Activated naive CD4-positive, alpha-beta T cell treated with anti-CD3 and anti-CD28 coated beads, Interleukin-2, amount 10 ng/mL, durations not matched to agents 7 days and 5 days (primary cell): ENCODE measurements around the gene POU2AF1.
"Not testable (repeated sequence)": the region's sequence is repeated elsewhere in the genome, so short reads cannot be mapped to it uniquely, and the experiment has no call there.

Experiments used
- CTCF ChIA-PET: fragments of 350-600 bp; sonication (Branson Sonifier 250); formaldehyde crosslinking; loops from one replicate; lab custom pipeline; 2021; ENCODE audit warnings: antibody characterized with exemption; lab: Charles Lee
- DNase-seq: peaks from one replicate; pipeline ENCODE4 v3.0.0-alpha.2; 2020
- H3K27ac Mint-ChIP-seq: one replicate; pipeline ENCODE4 v1.8.0; 2021; ENCODE audit warnings: mild to moderate bottlenecking, moderate library complexity, mixed read lengths
- H3K27me3 Mint-ChIP-seq: one replicate; pipeline ENCODE4 v1.8.0; 2021; ENCODE audit warnings: mild to moderate bottlenecking, mixed read lengths
- H3K36me3 Mint-ChIP-seq: one replicate; pipeline ENCODE4 v1.8.0; 2021; ENCODE audit warnings: mixed read lengths
- H3K4me1 Mint-ChIP-seq: one replicate; pipeline ENCODE4 v1.8.0; 2021; ENCODE audit warnings: mixed read lengths
- H3K4me3 Mint-ChIP-seq: one replicate; pipeline ENCODE4 v1.8.0; 2021; ENCODE audit warnings: mild to moderate bottlenecking, moderate library complexity, mixed read lengths
- H3K9me3 Mint-ChIP-seq: one replicate; pipeline ENCODE4 v1.8.0; 2021; ENCODE audit warnings: mixed read lengths

The POU2AF1 gene

GRCh38 chr11:111405551-111405950 is 26.5 kb upstream of the POU2AF1 start:
- H3K9me3 Mint-ChIP-seq: peaks cover 1% of the 10 kb centered on the region
- H3K27ac Mint-ChIP-seq: no peak overlapping the region
- no peak overlapping the region for H3K4me3 Mint-ChIP-seq
- H3K4me1 Mint-ChIP-seq: no peaks in the 10 kb centered on the region
- CTCF ChIA-PET: no interaction called here
- DNase-seq: no peak
- H3K27me3 Mint-ChIP-seq: no peaks in the 10 kb centered on the region
- no peaks in the 10 kb centered on the region for H3K36me3 Mint-ChIP-seq

DNA sequence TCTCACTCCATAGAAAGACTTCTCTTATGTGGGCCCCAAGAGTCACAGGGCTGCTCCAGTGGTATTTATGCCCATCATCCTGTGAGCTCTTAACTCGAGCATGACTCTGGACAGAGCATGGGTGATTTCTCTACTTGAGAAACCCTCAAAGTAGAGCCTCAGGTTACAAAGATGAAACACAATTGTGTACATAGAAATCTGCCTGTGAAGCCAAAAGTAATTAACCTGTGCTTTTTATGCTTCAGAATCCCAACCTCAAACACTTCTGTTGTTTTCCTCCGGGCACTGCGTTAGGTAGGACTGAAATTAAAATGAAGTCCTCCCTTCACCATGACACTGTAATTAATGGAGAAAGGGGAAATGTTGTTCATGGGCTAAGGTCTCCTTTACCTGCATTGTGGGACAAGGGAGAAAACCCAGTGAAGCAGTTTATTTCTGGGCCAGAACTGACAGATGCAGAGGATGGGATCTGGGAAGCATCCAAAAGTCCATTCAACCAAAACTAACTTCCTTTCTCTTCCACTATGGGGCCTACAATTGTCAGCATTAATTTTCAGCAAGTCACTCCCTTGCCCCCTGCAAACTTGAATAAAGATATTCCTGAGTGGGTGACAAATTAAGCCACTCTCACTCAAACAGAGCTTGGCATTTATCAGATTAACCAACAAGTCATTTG is 24.1 kb upstream of the POU2AF1 start:
- H3K36me3 Mint-ChIP-seq: no peaks in the 10 kb centered on the region

GRCh38 chr11:111402411-111402810 is 23.3 kb upstream of the POU2AF1 start:
- Mint-ChIP-seq H3K4me1 (peaks cover 8% of the 10 kb centered on the region), H3K9me3 (peaks cover 1% of the 10 kb centered on the region), H3K4me3 (no peak overlapping the region), H3K36me3 (no peaks in the 10 kb centered on the region), H3K27me3 (no peaks in the 10 kb centered on the region), H3K27ac (no peak overlapping the region)
- DNase-seq: no peak
- CTCF ChIA-PET: no interaction called here

More for the DNA sequence above, 24.1 kb upstream of the POU2AF1 start:
- Mint-ChIP-seq H3K4me1 (peaks cover 8% of the 10 kb centered on the region), H3K4me3 (no peak overlapping the region), H3K27ac (no peak overlapping the region), H3K27me3 (no peaks in the 10 kb centered on the region), H3K9me3 (peaks cover 1% of the 10 kb centered on the region)
- no peak for DNase-seq
- CTCF ChIA-PET: no interaction called here

- H3K4me3 Mint-ChIP-seq, H3K36me3 Mint-ChIP-seq, H3K27ac Mint-ChIP-seq, H3K9me3 Mint-ChIP-seq, DNase-seq, H3K27me3 Mint-ChIP-seq, H3K4me1 Mint-ChIP-seq: not testable (repeated sequence)
- CTCF ChIA-PET: interaction anchor here (1.9 kb wide), 1 partner anchor 8 kb away, joined by 5 read pairs; no protein-coding TSS in a partner anchor
These were observed 22.9 kb upstream of the POU2AF1 start for GRCh38 chr11:111401957-111402356.

DNA sequence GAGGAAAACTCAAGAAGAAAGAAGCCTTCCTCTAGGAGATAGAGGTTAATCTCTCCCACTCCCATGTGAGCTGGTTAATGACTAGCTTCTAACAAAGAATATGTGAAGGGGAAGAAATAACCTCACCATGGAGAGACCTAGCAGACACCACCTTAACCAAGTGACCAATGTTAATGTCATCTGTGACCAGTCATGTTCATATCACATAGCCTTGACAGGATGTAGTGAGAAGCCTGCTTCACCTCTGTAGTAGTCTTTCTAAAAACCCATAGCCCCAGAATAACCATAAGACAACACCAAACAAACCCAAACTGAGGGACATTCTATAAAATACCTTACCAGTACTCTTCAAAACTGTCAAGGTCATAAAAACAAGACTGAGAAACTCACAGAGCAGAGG is 21.5 kb upstream of the POU2AF1 start:
- Mint-ChIP-seq H3K4me1 (peaks cover 8% of the 10 kb centered on the region), H3K9me3 (peaks cover 1% of the 10 kb centered on the region), H3K27ac (no peak overlapping the region), H3K36me3 (no peaks in the 10 kb centered on the region), H3K27me3 (no peaks in the 10 kb centered on the region), H3K4me3 (no peak overlapping the region)
- no peak for DNase-seq
- CTCF ChIA-PET: interaction anchor here (1.9 kb wide), 1 partner anchor 9 kb away, joined by 5 read pairs; no protein-coding TSS in a partner anchor

DNA sequence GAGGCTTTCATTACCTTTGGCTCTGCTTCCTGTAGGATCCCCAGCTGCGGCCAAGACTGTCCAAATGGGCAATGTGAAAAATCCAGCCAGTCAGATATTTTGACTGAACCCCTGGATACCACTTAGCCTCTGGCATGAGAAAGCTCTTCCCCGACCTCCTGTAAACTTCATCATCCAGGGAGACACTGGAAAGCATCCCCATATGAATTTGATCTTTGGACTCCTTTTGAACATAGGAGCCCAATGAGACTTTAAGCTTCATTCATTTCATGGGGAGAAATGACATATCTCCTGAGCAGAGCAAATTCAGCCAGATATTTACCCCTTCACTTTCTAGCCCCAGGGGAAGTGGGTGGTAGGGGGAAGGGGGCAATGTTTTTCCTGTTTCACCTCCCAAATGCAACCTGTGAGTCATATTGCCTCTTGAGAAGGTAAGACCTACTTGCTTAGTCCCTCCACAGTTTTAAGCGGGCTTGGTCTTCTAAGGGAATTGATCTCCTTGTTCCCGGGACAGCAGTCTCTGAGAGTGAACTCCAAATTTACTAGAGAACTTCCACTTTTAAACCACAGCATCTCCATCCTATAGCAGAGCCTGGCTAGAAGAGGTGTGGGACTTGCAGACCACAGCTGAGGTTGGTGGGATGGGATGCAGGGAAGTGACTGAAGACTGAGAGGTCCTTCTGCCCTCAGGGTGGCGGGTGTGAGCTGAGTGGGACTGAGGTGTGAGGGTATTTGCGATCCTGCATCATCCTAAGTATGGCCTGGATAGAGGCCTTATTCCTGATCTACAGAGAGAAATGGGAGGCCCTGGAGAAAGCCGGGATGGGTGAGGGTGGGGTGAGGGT is 20.3 kb upstream of the POU2AF1 start:
- Mint-ChIP-seq H3K36me3 (no peaks in the 10 kb centered on the region), H3K4me1 (peaks cover 8% of the 10 kb centered on the region), H3K27ac (no peak overlapping the region), H3K9me3 (peaks cover 1% of the 10 kb centered on the region), H3K27me3 (no peaks in the 10 kb centered on the region), H3K4me3 (no peak overlapping the region)
- CTCF ChIA-PET: no interaction called here
- DNase-seq: no peak

DNA sequence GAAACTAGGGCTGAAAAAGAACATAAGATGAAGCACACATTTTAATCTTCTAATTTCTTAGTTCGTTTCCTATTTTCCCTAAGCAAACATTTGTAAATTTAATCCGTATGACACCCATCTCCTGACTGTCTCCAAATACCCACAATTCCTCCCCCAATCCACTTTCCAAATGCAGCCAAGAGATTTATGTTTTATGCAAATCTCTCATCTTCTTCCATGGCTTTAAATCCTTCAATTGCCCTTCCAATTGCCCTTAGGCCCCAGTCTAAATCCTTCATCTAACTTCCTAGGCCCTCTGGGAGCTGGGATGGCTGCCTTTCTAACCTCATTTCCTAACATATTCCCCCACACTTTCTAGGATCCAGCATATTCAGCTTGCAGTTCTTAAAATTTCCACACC is 18.0 kb upstream of the POU2AF1 start:
- Mint-ChIP-seq H3K36me3 (no peaks in the 10 kb centered on the region), H3K27ac (no peak overlapping the region), H3K27me3 (no peaks in the 10 kb centered on the region), H3K9me3 (no peaks in the 10 kb centered on the region), H3K4me3 (no peak overlapping the region), H3K4me1 (peaks cover 8% of the 10 kb centered on the region)
- CTCF ChIA-PET: interaction anchor here (1.0 to 1.2 kb wide), 2 partner anchors 15 to 32 kb away, joined by 3 to 4 read pairs; no protein-coding TSS in a partner anchor
- DNase-seq: no peak

GRCh38 chr11:111395749-111396148 is 16.7 kb upstream of the POU2AF1 start:
- H3K27me3 Mint-ChIP-seq: no peaks in the 10 kb centered on the region
- H3K4me1 Mint-ChIP-seq: peaks cover 8% of the 10 kb centered on the region
- DNase-seq: no peak
- no peak overlapping the region for H3K4me3 Mint-ChIP-seq
- H3K36me3 Mint-ChIP-seq: no peaks in the 10 kb centered on the region
- H3K27ac Mint-ChIP-seq: no peak overlapping the region
- CTCF ChIA-PET: no interaction called here
- no peaks in the 10 kb centered on the region for H3K9me3 Mint-ChIP-seq

DNA sequence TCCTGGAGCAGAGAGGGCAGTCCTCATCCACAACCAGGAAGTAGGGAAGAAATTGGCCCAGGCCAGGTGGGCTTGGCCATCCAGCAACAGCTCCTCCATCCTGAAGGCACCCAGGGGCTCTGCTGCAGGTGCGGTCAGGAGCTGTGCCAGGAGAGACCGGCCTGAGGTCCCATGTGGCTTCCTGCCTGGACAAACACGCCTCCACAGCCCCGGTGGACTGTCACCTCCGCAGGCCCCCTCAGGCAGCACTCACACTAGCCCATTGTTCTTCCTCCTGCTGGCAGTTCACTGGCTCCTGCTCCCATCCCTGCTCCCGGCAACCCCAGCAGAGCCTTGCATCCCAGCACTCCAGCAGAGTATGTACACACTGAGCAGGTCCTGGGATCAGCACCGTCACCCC is 16.0 kb upstream of the POU2AF1 start:
- H3K4me3 Mint-ChIP-seq: no peak overlapping the region
- no peaks in the 10 kb centered on the region for H3K27me3 Mint-ChIP-seq
- H3K9me3 Mint-ChIP-seq: no peaks in the 10 kb centered on the region
- no peaks in the 10 kb centered on the region for H3K36me3 Mint-ChIP-seq
- H3K4me1 Mint-ChIP-seq: peaks cover 8% of the 10 kb centered on the region
- CTCF ChIA-PET: no interaction called here
- H3K27ac Mint-ChIP-seq: no peak overlapping the region
- DNase-seq: no peak

DNA sequence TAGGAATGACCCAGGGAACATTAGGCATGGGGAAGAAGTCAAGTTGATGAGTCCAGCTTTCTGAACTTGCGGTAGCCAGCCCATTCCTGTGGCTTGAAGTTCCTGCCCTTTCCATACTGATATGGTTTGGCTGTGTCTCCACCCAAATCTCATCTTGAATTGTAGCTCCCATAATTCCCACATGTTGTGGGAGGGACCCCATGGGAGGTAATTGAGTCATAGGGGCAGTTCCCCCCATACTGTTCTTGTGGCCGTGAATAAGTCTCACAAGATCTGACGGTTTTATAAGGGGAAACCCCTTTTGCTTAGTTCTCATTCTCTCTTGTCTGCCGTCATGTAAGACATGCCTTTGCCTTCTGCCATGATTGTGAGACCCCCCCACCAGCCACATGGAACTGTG is 15.1 kb upstream of the POU2AF1 start:
- H3K4me1 Mint-ChIP-seq, H3K27me3 Mint-ChIP-seq, H3K27ac Mint-ChIP-seq, DNase-seq, H3K4me3 Mint-ChIP-seq, H3K36me3 Mint-ChIP-seq, CTCF ChIA-PET, H3K9me3 Mint-ChIP-seq: not testable (repeated sequence)

DNA sequence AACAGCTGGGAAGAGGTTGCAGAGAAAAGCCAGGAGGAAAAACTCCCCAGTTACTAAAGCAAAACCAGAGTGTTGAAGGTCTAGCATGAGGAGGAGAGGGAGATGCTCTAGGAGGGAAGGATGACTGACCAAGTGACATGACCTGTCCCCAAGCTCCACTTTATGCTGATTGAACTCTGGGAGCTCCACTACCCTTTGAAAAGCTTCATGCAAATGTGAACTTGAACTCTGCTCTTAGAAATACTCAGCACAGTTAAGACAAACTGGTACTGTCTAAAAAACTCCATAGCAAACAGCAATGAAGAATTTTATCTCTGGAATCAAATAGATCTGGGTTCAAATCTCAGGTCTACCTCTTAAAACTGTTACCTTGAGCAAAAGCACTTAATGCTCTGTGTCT is 14.5 kb upstream of the POU2AF1 start:
- H3K4me3 Mint-ChIP-seq: no peak overlapping the region
- DNase-seq: no peak
- no peaks in the 10 kb centered on the region for H3K36me3 Mint-ChIP-seq
- H3K27me3 Mint-ChIP-seq: no peaks in the 10 kb centered on the region
- CTCF ChIA-PET: no interaction called here
- no peaks in the 10 kb centered on the region for H3K9me3 Mint-ChIP-seq
- no peak overlapping the region for H3K27ac Mint-ChIP-seq
- peaks cover 7% of the 10 kb centered on the region for H3K4me1 Mint-ChIP-seq

DNA sequence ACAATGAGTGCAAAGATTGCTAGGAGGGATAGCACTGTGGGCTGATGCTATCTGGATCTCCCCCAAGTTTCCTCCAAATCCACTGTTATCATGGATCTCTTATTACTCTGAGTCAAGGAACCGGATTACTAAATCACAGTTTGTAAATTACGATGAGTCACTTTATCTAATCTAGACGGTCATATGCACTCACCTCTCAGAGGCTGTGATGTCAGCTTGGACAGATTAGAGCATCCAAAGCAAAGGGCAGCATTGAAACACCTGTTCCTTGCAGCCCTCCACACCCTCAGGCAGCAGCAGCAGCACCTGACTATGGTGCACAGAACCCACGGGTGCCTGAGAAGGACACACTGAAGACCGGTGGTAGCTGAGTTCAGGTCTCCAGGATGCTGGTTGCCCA is 14.0 kb upstream of the POU2AF1 start:
- CTCF ChIA-PET: no interaction called here
- Mint-ChIP-seq H3K4me1 (peaks cover 11% of the 10 kb centered on the region), H3K27me3 (no peaks in the 10 kb centered on the region), H3K36me3 (no peaks in the 10 kb centered on the region), H3K4me3 (no peak overlapping the region), H3K9me3 (peaks cover 4% of the 10 kb centered on the region), H3K27ac (no peak overlapping the region)
- no peak for DNase-seq

DNA sequence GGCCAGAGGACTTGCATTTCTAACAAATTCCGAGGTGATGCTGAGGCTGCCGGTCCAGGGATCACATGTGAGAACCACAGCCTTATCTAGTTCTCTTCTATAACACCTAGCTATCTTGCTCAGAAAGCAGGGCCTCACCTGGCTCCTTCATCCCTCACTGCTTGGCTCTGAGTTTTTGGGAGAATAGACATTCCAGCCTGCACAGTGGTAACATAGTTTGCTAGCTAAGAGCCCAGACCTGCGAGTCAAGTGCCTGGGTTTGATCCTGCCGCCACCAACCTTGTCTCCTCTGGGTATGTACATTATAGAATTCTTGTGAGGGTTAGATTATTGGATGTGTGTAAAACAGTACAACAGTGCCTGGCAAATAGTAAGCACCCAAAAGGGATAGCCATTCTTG is 13.5 kb upstream of the POU2AF1 start:
- H3K36me3 Mint-ChIP-seq: no peaks in the 10 kb centered on the region
- DNase-seq: no peak
- H3K9me3 Mint-ChIP-seq: peaks cover 4% of the 10 kb centered on the region
- H3K4me3 Mint-ChIP-seq: no peak overlapping the region
- CTCF ChIA-PET: no interaction called here
- no peak overlapping the region for H3K27ac Mint-ChIP-seq
- no peaks in the 10 kb centered on the region for H3K27me3 Mint-ChIP-seq
- peaks cover 11% of the 10 kb centered on the region for H3K4me1 Mint-ChIP-seq

GRCh38 chr11:111391328-111392124 is 12.5 kb upstream of the POU2AF1 start:
- H3K36me3 Mint-ChIP-seq: no peaks in the 10 kb centered on the region
- no peak for DNase-seq
- H3K27me3 Mint-ChIP-seq: no peaks in the 10 kb centered on the region
- peaks cover 11% of the 10 kb centered on the region for H3K4me1 Mint-ChIP-seq
- no peak overlapping the region for H3K4me3 Mint-ChIP-seq
- H3K9me3 Mint-ChIP-seq: peaks cover 4% of the 10 kb centered on the region
- CTCF ChIA-PET: no interaction called here
- no peak overlapping the region for H3K27ac Mint-ChIP-seq
